CD1c-positive myeloid dendritic cell (primary cell): Measurements from ENCODE around the gene L3MBTL1.

Experiments
- DNase-seq: peaks from one replicate; pipeline ENCODE4 v3.0.0-alpha.2; 2016; ENCODE audit errors: extremely low spot score

The L3MBTL1 gene

DNA sequence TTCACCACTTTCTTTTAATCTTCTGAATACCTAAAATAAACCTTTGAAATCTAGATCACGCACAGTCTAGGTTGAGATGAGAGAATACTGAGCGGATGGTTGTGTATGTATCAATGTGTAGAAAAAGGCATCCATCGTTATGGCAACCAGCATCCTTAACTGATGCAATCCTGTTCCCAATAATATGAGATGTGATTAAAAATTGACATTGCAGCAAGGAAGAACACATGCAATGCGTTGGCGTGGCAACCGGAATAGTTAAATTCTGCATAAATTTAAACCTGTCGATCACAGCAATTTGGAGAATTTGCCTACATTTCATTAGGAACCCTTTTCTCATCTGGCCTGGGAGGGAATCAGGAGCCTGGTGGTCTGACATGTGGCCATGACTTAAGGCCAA lies 1.3 kb upstream of the L3MBTL1 start:
- no peak for DNase-seq

DNA sequence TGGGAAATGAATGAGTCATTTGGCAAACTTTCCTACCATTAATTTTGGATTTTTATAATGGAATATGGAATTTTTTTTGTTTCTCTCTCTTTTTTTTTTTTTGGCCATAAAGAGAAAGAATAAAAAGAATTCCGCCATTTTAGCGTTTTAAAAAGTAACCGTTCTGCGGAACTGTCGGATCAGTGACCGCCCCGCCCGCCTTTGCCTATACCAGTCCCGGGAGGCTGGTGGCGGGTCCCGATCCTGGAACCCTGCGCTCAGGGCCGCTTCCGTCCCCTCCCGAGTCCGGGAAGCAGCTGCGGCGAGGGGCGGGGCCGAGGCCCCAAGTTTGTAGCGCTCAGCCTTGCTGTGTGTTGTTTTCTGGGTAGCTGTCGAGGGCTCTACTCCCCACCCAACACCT lies 609 bp downstream of the L3MBTL1 start:
- DNase-seq, result no peak

DNA sequence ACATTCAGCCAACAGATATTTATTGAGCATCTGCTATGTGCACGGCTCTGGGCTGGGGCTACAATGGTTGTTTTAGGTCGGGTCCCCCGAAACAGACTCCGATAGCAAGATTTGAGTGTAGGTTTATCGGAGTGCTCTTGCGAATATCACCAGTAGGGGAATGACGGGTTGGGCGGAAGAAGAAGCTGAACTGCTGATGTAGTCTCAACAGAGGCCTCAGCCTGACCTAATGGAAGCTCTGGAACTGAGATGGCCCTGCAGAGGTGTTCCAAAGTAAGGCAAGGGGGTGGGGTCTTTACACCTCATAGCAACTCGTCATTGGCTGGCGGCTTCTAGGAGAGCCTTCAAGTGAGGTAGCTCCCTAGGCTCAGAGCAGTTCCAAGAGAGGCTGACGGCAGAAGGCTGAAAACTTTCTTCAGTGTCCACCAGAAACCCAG lies 1.1 kb downstream of the L3MBTL1 start:
- DNase-seq, result no peak

DNA sequence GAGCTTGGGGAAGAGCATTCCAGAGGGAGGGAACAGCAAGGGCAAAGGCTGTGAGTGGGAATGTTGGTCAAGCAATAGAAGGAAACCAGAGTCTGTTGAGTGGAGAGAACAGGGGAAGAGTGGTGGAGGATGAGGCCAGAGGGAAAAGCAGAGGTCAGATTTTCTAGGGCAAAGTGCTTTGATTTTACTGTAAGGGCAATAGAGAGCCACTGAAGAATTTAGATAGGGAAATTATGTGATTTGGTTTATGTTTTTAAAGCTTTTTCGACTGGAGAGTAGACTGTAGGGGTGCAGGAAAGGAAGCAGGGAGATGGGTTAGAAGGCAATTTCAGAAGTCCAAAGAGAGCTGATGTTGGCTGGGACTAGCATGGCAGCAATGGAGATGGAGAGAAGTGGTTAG lies 4.4 kb downstream of the L3MBTL1 start:
- no peak for DNase-seq

DNA sequence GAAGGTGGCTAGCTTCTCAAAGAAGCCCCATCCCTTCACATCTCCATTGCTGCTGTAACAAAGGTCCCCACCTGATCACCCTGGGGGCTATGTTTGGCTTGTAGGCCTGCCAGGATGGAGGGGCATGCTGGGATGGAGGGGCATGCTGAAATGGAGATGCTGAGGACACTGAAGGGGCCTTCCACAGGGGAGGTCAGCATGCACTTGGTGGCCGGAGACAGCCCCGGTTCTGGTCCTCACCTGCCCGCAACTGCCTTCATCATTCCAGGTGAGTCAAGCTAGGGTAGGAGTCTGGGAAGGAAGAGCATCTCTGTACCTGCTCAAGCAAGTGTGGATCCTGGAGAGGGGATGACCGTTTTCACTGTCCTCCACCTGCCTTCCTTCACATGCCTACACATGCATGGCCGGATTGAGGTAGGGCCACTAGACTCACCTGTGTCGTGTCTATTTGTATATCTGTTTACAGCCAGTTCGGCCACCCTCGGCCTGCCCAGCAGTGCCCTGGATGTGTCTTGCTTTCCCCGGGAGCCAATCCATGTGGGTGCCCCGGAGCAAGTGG lies 6.0 kb downstream of the L3MBTL1 start:
- DNase-seq, result no peak

DNA sequence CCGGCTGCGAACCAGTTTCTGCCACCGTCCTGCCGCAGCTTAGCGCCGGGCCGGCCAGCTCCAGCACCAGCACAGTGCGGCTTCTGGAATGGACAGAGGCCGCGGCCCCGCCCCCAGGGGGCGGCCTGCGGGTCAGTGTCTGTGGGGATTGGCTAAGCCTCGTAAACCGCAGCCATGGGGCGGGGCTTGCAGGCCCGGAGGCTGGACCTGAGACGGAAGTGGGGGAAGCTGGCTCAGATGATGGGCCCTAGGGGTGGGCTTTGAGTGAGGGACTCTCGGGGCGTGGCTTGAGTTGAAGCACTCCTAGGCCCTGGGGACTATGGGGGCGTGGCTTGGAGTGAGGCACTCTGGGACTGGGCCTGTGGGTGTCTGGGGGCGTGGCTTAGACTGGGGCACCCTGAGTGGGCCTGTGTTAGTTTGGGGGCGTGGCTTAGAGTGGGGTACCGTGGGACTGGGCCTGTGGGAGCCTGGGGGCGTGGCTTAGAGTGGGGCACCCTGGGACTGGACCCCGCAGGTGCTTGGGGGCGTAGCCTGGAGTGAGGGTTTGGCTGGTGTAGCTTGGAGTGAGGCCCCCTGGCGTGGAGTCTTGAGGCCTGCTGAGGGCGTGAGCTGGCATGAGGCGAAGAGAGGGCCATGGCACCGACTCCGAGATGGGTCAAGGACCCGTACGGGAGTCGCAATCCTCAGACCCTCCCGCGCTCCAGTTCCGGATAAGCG lies 6.6 kb downstream of the L3MBTL1 start:
- peak; percentile 97 for DNase-seq

DNA sequence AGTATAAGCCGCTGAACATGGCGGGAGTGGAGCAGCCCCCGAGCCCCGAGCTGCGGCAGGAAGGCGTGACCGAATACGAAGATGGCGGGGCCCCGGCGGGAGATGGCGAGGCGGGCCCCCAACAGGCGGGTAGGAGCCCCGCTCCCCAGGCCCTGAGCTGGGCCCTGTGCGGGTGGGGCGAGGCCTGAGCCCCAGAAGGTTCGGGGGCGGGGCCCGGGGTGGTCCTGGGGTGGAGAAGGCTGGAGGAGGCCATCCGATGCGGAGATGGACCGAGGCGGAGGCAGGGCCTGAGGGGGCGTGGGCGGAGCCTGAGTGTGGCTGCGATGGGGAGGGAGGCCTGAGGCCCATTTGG lies 7.1 kb downstream of the L3MBTL1 start:
- no peak for DNase-seq

DNA sequence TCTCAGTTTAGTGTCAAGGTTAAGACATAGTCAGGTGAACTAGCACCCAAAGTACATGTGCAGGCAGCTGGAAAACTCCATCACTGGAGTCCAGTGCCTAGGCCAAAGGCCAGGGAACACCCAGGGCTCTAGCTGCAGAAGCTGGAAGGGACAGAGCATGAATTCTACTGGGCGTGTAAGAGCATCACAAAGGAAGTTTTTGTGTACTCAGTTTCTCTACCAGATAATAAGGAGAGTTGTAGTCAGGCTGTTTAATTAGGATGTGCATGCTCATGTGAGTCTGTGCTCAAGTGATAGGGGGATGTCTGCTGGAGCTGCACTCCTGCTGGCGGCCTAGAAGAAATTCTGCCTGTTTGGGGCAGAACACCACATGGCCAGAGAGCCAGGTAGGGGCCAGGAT lies 8.1 kb downstream of the L3MBTL1 start:
- DNase-seq, result no peak

DNA sequence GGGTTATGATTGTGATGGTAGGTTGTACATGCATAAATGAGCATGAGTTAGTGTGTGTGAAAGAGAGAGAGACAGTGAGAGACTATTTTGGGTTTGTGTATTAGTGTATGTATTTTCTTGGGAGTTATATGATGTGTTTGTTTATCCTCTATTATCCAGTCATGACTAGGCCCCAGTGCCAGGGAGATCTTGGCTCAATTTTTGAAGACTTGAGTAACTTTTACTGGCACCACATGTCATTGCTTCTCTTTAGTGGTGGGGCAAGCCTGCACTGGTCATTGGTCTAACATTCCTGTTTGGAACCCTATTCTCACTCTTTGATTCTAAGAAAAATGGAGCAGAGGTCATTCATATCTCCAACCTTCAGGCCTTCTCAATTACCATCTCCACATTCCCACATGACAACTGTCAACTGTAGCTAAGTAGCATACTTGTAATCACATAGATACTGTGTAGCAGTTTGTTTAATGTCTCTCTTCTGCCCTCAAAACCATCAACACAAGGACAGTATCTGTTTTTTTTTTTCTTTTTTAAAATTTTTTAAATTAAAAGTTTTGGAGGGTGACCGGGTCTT lies 8.8 kb downstream of the L3MBTL1 start:
- DNase-seq, result no peak

DNA sequence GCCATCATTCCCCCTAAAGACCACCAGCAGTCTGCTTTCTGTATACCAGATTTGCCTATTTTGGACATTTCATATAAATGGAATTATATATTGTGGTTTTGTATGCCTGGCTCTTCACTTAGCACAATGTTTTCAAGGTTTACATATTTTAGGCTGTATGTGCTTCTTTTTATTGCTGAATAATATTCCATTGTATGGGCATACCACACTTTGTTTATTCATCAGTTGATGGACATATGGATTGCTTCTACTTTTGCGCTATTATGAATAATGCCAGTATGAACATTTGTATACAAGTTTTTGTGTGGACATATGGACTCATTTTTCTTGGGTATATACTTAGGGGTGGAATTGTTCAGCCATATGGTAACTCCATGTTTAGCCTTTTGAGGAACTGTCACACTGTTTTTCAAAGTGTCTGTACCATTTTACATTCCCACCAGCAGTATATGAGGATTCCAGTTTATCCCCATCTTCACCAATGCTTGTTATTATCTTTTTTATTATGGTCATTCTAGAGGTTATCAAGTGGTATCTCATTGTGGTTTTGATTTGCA lies 12.7 kb downstream of the L3MBTL1 start:
- DNase-seq, result no peak

DNA sequence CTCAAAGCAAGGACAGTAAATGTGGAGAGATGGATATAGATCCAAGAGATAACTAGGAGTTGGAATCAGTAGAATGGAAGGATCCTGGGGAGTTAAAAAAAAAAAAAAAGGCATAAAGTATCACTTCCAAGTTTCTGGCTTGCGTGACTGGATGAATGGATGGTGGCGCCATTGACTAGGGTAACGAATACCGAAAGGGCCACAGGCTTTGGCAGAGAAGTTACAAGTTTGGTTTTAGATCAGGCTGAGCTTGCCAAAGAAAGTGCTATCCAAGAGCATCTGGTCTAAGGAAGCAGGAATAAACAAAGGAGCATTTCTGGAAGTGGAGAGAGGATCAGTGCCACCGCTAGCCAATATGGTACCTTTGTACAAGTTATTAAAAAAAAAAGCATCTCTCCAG lies 17.5 kb downstream of the L3MBTL1 start:
- DNase-seq, result no peak

DNA sequence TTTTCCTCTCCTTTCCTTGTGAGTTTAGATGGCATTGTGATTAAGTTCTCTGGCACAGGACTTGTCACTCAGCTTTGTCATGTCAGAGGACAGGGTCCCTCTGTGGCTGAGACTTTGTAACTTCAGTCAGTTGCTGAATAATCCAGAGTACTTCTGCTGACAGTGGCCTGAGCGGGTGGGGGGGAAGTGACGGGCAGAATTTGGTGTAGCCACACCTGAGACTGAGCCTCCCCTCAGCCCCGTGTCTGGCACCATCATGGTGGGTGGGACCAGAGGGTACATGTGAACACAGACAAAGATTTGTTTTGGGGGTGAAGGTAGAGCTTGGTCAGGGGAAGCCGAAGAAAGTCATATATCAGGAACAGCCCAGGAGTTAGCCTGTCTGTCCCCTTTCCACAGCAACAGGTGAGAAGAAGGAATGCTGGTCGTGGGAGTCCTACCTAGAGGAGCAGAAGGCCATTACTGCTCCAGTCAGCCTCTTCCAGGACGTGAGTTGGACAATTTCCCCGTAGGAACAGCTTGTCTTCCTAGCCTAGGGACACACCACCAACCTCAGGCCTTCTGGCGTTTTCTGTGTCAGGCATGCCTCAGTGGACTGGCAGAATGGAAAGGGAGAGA lies 20.9 kb downstream of the L3MBTL1 start:
- DNase-seq, result no peak

DNA sequence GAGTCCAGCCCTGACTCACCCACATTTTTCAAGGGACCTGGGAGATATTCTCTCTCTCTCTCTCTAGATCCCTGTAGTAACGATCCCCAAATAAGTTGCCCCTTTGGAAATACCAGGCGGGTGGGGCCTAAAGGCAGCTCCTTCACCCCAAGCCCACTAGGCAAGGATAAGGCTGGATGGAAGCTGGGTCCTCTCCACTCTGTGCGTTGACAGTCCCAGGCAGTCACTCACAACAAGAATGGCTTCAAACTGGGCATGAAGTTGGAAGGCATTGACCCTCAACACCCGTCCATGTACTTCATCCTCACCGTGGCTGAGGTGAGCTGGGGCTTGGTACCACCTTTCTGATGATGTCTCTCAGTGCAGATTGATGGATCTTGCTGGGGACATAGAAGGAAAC lies 21.6 kb downstream of the L3MBTL1 start:
- DNase-seq, result no peak

DNA sequence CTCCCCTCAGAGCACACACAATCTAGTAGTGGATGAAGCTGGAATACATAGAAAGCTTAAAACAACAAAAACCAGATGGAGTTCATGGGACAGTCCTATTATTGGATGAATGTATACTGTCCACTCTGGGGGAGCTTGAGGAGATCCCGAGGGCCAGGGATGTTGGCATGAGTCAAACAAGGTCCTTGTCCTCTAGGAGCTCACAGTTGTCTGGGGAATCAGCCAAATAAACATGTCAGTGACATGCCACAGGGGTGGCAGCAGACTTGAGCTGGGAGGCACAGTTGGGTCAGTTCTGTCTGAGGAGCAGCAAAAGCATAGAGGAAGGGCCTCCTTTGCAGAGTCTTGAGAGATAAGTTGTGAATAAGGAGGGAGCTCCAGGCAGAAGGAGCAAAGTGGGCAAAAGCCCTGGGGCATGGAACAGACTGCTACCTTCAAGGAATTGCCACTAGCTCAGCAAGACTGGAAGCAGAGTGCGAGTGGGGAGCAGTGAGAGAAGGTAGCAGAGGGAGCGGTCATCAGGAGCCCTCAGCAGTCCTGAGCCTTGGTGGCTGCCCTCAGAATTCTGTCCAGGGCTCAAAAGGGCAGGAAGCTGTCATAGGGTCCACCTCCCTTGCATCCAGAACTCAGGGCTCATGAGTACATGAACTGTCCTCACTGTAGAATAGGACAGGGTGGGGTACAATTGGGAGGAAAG lies 22.1 kb downstream of the L3MBTL1 start:
- DNase-seq, result no peak

DNA sequence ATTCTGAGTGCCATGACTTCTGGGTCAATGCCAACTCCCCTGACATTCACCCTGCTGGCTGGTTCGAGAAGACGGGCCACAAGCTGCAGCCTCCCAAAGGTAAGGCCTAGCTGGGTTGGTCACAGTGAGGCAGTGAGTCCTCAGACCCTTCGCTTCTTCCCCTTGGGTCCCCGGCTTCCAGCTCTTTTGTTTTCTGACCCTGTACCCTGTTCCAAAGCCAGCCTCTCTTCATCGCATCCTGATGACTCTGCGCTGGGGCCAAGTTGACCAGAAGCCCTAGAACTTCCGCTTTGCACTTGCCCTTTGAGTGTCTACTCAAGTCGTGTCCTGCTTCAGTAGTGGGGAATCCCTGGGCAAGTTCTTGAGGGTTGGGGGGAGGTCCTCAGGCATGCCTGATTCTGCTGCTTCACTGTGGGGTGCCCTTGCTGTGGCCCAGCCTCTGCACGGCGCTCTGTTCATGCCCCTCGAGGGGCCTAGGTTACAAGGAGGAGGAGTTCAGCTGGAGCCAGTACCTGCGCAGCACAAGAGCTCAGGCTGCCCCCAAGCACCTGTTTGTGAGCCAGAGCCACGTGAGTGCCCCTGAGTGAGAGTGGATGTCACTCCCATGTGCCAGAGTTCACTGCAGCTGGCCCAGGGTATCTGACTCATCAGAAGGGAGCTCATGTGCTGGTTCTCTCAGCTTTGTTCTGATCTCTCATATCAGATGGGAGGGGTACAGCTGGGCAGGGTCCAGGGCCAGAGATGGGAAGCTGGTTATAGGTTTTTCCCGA lies 23.0 kb downstream of the L3MBTL1 start:
- DNase-seq, result no peak

DNA sequence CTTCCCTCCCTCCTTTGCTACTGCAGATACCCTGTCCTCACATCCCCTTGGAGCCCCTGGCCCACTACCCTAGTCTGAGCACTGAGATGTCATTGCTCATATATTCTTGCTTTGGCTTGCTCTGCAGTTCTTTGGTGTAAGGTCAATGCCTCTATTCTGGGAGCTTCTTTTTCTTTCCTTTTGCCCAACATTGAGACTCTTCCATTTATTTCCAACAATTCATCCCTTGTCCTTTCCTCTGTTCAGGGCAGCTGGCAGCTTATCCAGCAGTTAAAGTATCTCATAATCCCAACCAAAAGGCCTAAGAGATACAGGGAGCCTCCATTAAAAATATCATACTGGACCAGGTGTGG lies 23.6 kb downstream of the L3MBTL1 start:
- no peak for DNase-seq

DNA sequence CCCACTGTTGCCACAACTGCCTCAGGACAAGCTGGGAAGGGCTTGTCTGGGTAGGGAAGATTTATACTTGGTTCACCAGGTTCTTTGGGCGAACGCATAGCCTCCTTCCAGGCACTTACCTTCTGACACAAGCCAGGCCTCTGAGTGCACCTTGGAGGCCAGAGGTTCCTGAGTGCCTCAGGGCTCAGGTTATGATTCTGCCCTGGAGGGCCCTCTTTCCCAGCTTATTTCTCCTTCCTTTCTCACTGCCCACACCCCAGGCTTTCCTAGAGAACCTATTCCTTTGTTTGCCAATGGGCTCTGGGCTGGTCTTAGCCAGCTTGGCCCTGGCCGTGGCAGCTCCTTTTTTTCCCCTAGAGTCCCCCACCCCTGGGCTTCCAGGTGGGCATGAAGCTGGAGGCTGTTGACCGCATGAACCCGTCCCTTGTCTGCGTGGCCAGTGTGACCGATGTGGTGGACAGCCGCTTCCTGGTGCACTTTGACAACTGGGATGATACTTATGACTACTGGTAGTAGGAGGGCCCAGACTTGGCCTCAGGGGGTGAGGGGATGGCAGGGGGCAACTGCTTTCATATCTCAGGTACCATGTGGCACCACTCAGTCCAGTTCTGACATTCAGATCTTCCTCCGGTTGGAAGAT lies 25.0 kb downstream of the L3MBTL1 start:
- DNase-seq, result no peak

DNA sequence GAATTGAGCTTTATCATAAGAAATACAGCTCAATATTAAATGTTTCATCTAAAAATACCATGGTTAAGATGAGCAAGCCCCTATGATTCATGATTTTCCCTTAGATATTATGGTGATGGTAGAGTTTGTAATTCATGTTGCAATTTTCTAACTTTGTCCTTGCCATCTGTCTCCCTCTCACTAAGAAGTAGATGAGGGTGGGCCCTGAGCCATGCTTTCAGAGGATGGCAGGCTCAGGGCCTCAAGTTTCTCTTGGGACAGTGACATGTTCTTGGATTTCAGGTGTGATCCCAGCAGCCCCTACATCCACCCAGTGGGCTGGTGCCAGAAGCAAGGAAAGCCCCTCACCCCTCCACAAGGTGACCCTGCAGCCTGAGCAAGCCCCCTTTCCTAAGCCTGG lies 25.6 kb downstream of the L3MBTL1 start:
- DNase-seq, result no peak

DNA sequence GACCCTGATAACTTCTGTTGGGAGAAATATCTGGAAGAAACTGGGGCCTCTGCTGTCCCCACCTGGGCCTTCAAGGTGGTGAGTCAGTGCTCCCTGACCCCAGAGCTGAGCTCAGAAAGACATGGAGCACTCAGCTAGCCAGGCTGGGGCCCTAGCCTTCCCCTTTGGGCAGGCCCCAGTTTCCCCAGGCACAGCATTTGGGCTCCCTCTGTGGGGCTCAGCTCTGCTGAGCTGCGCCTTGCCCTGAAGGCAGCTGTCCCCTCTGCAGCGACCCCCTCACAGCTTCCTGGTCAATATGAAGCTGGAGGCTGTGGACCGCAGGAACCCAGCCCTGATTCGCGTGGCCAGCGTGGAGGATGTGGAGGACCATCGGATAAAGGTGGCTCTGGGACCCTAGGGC lies 26.5 kb downstream of the L3MBTL1 start:
- no peak for DNase-seq

DNA sequence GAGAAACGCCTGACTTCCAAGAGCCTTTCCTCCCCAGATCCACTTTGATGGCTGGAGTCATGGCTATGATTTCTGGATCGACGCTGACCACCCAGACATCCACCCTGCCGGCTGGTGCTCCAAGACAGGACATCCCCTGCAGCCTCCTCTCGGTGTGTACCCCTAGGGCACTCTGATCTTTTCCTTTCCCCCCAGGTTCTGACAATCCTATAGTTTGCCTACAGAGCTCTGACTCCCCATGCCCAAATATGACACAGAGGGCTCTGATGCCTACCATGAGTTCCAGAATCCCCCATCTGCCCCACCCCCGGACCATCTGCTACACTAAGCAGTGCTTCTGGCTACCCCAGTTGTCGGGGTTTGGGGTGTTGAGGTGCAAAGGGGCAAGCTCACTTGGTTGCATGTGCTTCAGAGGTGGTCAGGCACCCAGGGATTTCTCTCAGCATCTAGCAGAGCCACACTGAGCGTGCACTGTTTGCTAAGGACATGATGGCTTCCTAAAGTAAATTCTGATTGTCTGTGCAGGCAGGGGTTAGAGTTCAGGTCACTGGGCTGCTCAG lies 27.4 kb downstream of the L3MBTL1 start:
- DNase-seq, result no peak
